Measurements from ENCODE around the gene MMRN2.

- TF ChIP-seq RAD21 (IDR thresholded peaks at IDR 0.05) (no peak), GABPA (IDR thresholded peaks at IDR 0.05 in 1 of 2, conservative IDR thresholded peaks at IDR 0.05 in 1 of 2) (no peak)
- TF ChIP-seq, protein P1, sequence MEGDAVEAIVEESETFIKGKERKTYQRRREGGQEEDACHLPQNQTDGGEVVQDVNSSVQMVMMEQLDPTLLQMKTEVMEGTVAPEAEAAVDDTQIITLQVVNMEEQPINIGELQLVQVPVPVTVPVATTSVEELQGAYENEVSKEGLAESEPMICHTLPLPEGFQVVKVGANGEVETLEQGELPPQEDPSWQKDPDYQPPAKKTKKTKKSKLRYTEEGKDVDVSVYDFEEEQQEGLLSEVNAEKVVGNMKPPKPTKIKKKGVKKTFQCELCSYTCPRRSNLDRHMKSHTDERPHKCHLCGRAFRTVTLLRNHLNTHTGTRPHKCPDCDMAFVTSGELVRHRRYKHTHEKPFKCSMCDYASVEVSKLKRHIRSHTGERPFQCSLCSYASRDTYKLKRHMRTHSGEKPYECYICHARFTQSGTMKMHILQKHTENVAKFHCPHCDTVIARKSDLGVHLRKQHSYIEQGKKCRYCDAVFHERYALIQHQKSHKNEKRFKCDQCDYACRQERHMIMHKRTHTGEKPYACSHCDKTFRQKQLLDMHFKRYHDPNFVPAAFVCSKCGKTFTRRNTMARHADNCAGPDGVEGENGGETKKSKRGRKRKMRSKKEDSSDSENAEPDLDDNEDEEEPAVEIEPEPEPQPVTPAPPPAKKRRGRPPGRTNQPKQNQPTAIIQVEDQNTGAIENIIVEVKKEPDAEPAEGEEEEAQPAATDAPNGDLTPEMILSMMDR (IDR thresholded peaks at IDR 0.05; ENCODE audit: low read depth, low read length, missing input control) = no peak
Observed at GRCh38 chr10:86992456-86992855, 35.0 kb upstream of the MMRN2 start.

Measured in liver (tissue), 3 donors.